HG03469 (cell line): ENCODE measurements around the gene PHACTR1.
A peak's percentile ranks its signal among the peaks of the same experiment; 100 is the strongest.

Experiments
- ATAC-seq: cut with Tn5 transposase; IDR thresholded peaks from one replicate; pipeline ENCODE4 v1.9.1; 2021; ENCODE audit warnings: mild to moderate bottlenecking, moderate library complexity, moderate number of reproducible peaks; ENCODE audit not compliant: unreplicated experiment

Gene PHACTR1

GRCh38 chr6:13175759-13176158 is 459.2 kb downstream of the PHACTR1 start:
- ATAC-seq: no peak

- ATAC-seq: no peak
Measured at GRCh38 chr6:13177664-13178063, 461.1 kb downstream of the PHACTR1 start.

- ATAC-seq: no peak
Measured at GRCh38 chr6:13178107-13178506, 461.5 kb downstream of the PHACTR1 start.

DNA sequence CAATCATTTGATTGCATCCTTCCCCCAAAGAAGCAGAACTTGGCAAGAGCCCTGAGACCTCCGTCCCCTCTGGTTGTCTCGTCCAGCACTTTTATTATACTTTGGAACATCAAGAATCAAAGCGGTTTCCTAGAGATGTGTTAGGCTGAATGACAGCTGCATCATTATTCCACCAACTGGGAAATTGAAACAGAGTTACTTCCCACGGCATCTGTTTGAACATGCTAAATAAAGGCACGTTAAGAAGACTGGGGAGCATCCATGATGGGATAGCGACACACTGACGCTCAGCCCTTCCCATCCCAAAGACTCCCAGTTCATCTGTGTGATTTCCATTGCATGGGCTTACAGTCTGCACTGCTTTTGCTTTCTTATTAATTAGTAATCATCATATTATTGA is 464.0 kb downstream of the PHACTR1 start:
- ATAC-seq: no peak

- no peak for ATAC-seq
Measured at GRCh38 chr6:13181393-13181792, 464.8 kb downstream of the PHACTR1 start.

GRCh38 chr6:13183415-13184088 is 467.0 kb downstream of the PHACTR1 start:
- no peak for ATAC-seq

DNA sequence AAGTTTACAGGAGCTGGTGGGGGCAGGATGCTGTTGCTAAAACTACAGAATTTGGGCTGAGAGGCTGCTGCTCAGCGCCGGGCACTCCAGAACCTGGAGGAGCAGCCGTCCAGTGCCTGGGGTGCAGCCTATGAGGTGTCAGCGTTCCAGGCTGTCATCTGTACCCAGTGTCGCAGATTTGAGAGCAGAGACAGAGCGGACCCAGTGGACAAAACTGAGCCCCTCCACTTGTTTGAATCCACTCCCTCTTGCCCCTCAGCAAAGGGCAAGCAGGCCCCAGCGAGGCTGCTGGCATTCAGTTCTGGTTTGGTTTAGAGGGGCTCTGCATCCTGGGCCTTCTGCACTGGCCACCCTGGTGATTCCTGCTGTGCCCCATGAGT is 467.5 kb downstream of the PHACTR1 start:
- no peak for ATAC-seq

DNA sequence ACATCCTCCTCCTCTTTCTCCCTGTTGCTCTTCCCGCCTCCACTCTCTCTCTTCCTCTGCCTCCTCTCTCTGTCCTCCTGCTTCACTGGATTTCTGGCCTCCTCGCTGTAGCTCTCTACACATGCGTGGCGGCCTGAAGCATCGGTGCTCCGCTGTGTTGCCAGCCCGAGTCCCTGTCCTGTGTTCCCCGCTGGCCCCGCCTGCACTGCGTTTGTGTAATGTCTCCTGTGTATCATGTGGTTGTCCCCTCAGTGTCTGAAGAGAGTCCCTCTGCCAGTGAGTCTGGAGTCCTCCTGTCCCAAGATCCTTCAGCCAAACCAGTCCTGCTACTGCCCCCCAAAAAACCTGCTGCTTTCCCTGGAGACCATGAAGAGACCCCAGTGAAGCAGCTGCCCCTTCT is 468.0 kb downstream of the PHACTR1 start:
- ATAC-seq: no peak

GRCh38 chr6:13186861-13187260 is 470.3 kb downstream of the PHACTR1 start:
- ATAC-seq: no peak

GRCh38 chr6:13187692-13188091 is 471.1 kb downstream of the PHACTR1 start:
- ATAC-seq: no peak

GRCh38 chr6:13188306-13188705 is 471.7 kb downstream of the PHACTR1 start:
- ATAC-seq: no peak

DNA sequence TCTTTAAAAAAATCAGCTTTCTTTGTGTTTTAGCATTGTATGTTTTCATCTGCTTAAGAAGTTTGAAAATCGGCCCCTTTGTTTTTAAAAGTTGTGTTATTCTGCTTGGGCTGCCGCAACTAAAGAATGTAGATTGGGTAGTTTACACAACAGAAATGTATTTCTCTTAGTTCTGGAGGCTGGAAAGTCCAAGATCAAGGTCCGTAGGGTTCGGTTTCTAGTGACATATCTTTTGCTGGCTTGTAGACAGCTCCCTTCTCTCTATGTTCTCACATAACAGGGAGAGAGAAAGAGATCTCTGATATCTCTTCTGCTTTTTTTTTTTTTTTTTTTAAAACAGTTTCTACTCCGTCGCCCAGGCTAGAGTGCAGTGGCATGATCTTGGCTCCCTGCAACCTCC is 473.1 kb downstream of the PHACTR1 start:
- no peak for ATAC-seq

DNA sequence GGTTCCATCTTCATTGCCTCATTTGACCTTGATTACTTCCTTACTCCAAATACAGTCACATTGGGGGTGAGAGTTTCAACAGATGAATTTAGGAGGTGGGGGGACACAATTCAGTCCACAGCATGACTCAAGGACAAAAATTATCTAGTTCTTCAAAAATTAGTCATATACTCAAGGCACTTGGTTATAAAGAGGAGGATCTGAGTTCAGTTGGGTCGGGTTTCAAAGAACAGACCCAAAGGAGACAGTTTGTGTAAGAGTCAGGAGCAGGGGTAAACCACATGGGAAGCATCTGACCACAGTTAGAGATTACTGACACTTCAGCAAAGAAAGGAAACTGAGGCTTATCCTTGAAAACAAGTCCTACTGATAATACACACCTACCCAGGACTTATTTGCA is 473.8 kb downstream of the PHACTR1 start:
- ATAC-seq: no peak

GRCh38 chr6:13191461-13191860 is 474.9 kb downstream of the PHACTR1 start:
- ATAC-seq: no peak

DNA sequence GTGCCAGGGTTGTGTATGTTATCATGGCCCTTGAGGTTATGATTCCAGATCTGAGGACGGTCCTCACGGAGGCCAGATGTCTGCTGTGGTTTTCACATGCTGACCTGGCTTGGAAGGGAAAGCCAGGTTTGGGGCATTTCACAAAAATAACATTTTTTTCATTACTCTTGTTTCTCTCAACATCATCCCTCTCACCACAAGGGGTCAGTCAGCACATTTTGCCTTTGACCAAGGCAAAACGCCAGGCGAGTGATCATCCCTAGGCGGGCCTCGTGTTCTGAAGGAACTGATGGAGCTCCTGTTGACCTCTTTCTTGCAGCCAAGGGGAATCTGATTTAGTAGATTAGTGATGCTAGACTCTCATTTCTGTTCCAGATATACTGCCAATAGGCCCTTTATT is 478.3 kb downstream of the PHACTR1 start:
- ATAC-seq: peak; percentile 50

- ATAC-seq: no peak
Measured at GRCh38 chr6:13195803-13196202, 479.2 kb downstream of the PHACTR1 start.

- ATAC-seq: no peak
Measured at GRCh38 chr6:13198168-13198567, 481.6 kb downstream of the PHACTR1 start.

DNA sequence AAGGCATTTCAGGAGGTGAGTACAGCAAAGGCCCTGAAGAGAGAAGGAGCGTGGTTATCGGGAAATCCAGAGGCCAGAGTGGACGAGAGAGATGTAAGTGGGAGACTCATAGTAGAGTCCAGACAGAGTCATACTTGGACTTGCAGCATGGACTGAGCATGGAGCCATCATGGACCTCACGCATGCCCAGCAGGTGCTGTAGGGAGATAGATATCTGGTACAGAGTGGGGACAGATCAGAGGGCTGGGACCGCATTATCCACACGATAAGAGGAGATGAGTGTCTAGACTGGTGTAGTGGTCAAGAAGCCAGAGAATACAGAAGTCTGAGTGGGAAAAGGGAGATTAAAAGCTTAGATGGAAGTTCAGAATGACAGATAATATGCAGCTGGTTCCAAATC is 484.8 kb downstream of the PHACTR1 start:
- no peak for ATAC-seq

DNA sequence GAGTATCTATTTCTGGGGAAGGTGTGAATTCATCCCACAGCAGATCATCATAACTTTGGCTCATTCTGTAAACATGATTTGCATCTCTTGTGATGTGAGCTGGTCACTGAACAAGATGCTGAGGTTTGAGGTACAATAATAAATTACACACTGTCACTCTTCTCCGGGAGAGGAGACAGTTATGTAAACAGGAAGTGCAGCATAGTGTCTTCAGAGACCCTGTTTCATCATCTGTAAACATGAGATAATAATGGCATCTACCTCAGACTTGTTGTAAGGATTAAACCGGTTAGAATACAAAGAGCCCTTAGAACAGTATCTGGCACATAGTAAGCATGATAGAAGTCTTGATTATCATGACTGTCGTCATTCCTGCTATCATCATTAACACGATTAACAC is 486.6 kb downstream of the PHACTR1 start:
- no peak for ATAC-seq

- ATAC-seq: no peak
Measured at GRCh38 chr6:13205106-13205505, 488.5 kb downstream of the PHACTR1 start.

- no peak for ATAC-seq
Measured at GRCh38 chr6:13212096-13212495, 495.5 kb downstream of the PHACTR1 start.

DNA sequence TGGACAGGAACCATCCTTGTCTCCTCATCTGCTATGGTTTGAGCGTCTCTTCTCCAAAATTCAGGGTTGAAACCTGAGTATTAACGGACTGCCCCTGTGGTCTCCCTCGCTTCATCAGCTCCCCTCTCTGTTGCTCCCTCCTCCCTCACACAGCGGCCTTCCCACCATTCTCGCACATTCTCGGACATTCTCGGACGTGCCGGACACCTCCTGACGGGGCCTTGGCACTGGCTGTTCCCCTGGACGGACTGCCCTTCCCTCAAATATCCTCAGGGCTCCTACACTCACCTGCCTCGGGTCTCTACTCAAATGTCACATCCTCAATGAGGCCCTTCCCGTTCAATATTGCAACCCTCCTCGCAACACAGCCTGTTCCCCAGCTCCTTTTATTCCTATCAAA is 496.0 kb downstream of the PHACTR1 start:
- ATAC-seq: no peak

- no peak for ATAC-seq
Measured at GRCh38 chr6:13215390-13215789, 498.8 kb downstream of the PHACTR1 start.
